A673 (cell line): ENCODE measurements around the gene RPS6KL1.

Experiments
- CTCF ChIP-seq: fragments of 300-800, 200-600 bp; sonication (generic); conservative IDR thresholded peaks from 2 replicates; pipeline ENCODE4 v1.5.1; 2017; ENCODE audit warnings: low read depth, mild to moderate bottlenecking, antibody characterized with exemption, low read length, moderate library complexity, mixed read lengths
- EZH2 ChIP-seq: fragments of 200-600 bp; sonication (generic); IDR thresholded peaks from 2 replicates; pipeline ENCODE4 v1.6.1; 2017; ENCODE audit warnings: borderline replicate concordance, low read depth, mild to moderate bottlenecking, mixed read lengths, antibody characterized with exemption, low read length; ENCODE audit not compliant: poor library complexity, severe bottlenecking

GRCh38 chr14:74860899-74861733, 61.9 kb downstream of the RPS6KL1 start:
- TF ChIP-seq CTCF (peak; percentile 89), EZH2 (no peak)
